ENCODE data around the gene DMD.

DMD gene

GRCh38 chrX:31555506-31555905, 1655.8 kb downstream of the DMD start:
- DNase-seq, result no peak

DNA sequence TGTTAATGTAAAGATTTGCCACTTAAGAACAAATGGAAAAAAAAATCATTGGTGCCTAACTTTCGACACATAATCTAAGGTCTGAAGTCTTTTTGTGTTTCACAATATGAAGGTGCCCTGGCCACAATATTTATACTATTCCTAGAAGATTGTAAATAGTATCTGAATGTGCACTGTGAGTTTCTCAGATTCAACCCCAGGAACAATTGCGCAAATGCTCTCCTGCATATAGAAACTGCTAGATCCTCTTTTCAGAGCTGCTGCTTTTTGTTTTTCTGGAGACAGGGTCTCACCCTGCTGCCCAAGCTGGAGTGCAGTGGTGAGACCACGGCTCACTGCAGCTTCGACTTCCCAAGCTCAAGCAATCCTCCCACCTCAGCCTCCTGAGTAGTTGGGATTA, 1659.4 kb downstream of the DMD start:
- no peak for DNase-seq

GRCh38 chrX:31550158-31550557, 1661.2 kb downstream of the DMD start:
- DNase-seq, result no peak

DNA sequence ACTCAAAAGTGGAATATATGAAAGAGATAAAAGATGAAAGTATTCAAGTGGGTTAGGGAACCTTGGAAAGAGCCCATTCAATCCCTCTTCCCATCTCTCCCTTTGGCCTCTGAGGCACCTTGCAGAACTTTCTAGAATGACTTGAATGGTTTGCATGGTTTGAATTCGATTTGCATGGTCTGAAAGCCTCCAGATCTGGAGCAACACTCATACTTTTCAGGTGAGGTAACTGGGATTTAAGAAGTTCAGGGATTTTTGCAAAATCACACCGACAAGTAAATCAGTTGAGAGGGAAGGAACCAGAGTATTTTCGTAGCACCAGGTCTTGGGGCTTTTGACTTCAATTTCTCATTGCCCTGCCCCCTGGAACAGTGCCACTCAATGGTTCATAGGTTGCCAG, 1663.5 kb downstream of the DMD start:
- DNase-seq, result no peak

- no peak for DNase-seq
Measured at GRCh38 chrX:31547416-31547815, 1663.9 kb downstream of the DMD start.

DNA sequence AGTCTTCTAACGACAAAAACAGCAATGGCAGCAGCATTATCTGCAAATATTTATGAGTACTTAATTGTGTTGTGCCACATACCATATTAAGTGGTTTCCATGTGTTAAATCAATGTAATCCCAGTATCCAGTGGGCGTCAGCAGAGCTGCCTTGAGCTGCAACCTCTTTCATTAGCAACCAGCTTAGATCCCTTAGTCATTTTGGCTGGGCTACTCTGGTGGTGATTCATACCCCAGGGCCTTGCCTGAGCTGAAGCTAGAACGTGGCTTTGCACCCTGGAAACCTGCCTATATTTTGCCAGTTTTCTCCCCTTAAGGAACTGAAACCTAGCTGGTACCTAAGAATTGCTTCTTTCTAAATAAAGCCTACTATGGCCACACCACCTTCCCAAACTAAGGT, 1665.2 kb downstream of the DMD start:
- DNase-seq, result no peak

- DNase-seq, result no peak
Measured at GRCh38 chrX:31545726-31546125, 1665.6 kb downstream of the DMD start.

- DNase-seq, result no peak
Measured at GRCh38 chrX:31545191-31545590, 1666.2 kb downstream of the DMD start.

DNA sequence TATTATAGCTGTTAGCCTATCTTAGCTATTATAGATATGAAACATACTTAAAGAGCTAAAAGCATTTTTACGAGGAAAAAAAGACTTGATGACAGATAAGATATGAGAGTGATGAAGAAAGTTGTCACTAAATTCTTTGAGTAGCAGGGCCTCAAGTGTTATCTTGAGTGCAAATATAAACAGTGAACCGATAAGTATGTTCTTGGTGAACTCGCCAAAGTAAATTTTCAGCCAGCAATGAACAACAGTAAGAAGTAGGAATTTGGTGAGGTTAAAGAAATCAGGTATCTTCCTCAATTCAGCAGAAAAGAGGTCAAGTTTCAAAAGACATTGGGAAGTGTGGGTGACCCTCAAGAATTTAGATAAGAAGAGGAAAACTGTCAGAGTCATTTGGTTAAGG, 1667.7 kb downstream of the DMD start:
- no peak for DNase-seq

- DNase-seq, result no peak
Measured at GRCh38 chrX:31542566-31542965, 1668.8 kb downstream of the DMD start.

DNA sequence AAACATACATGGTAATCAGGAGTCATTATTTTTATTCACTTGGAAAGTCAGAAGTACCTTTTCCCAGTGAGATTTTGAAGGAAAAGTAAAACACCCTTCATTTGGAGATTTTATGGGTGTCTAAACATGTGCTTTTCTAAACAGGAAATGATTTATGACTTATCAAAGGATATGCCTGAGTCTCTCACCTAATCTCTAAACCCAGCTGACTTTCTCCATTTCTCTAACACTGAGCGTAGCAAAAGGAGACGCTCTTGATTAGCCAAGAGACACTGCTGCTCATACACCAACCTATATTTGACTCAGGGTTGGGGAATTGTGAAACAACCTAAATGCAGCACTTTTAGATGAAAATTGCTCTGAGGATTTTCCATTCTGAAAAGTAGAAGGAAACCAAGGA, 1671.0 kb downstream of the DMD start:
- no peak for DNase-seq

- DNase-seq, result no peak
Measured at GRCh38 chrX:31527455-31528126, 1683.8 kb downstream of the DMD start.

GRCh38 chrX:31523884-31524536, 1687.3 kb downstream of the DMD start:
- no peak for DNase-seq

- DNase-seq, result no peak
Measured at GRCh38 chrX:31522760-31523159, 1688.6 kb downstream of the DMD start.

DNA sequence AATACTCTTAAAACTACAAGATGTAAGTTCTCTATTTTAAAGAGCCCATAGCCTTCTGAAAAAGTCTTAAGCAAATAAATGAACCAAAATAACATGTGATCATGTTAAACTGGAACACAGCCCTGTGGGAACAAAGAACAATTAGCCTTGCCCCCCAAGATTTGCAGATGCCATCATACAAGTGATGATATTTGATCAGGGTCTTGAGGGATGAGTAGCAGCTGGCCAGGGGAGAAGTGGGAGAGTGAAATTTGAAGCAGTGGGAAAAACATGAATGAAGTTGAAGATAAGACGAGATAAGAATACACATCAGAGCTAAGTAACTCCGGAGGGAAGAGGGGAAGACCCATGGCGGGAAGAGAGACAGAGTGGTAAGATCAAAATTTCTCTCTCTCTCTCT, 1689.4 kb downstream of the DMD start:
- DNase-seq, result no peak

DNA sequence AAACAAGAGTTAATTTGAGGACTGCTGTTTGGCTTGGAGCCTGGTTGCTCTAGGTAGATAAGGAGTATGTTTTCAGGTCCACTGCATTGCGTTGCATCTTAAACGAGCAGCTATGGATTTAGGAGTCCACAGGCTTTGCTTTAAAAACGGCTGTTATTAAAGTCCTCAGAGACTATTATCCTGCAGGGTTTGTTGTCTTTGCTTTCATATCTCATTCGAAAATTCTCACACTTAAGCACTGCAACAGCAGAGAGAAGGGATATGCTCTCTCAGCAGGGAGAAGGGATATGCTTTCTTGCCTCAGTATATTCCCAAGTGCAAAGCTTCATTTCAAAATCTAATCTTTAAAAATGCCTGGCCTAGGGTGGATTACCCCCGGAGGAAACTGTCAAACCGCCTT, 1694.8 kb downstream of the DMD start:
- no peak for DNase-seq

- DNase-seq, result no peak
Measured at GRCh38 chrX:31508338-31508737, 1703.0 kb downstream of the DMD start.

GRCh38 chrX:31506928-31507327, 1704.4 kb downstream of the DMD start:
- DNase-seq, result no peak

GRCh38 chrX:31506360-31506759, 1705.0 kb downstream of the DMD start:
- DNase-seq, result no peak

GRCh38 chrX:31500921-31501320, 1710.4 kb downstream of the DMD start:
- DNase-seq, result no peak

GRCh38 chrX:31499109-31499508, 1712.2 kb downstream of the DMD start:
- DNase-seq, result no peak

GRCh38 chrX:31497086-31497485, 1714.3 kb downstream of the DMD start:
- DNase-seq, result no peak

DNA sequence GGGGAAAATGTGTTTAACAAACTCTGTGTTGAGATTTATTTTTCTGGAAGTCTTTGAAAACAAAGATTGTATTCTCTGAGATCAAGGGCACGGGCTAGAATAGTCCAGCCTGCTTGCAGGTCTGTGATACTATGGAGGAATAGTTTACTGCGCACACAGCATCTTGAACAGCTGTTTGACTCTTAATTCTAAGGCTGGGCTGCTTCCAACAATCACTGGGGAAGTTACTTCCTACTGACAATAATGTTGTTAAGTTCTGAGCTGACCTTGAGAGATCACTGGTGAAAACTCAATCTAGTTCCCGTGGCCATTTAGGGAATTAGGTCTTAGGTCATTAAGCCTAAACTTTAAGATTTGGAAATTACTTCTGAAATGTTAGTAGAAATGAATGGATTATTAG, 1723.4 kb downstream of the DMD start:
- DNase-seq, result no peak

- DNase-seq, result no peak
Measured at GRCh38 chrX:31483336-31483735, 1728.0 kb downstream of the DMD start.

DNA sequence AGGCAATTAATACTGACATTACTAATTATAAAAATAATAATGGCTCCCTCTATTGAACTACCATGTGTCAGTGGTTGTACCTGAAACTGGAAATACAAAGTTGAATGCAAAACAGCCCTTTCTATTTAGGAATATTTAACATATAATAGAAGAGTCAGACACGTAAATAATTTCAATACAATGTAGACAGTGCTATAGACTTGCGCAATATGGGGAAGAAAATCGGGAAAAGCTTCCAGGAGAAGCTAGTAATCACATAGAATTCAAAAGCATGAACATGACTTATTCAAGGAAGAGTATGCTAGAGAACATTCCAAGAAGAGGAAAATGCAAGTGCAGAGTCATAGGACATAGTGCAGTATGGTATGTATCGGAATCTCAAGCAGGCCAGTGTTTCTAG, 1730.7 kb downstream of the DMD start:
- DNase-seq, result no peak

All from activated CD4-positive, alpha-beta T cell treated with anti-CD3 and anti-CD28 coated beads, Interleukin-2, amount 50 U/mL, for 4 hours (primary cell).